WI38 (cell line): Measurements from ENCODE around the gene MTA3.

Experiments
- H3K4me3 ChIP-seq: 2 replicates; pipeline ENCODE4 v1.5.1; 2011; ENCODE audit warnings: low read depth, mild to moderate bottlenecking, control low read depth, low read length
- CTCF ChIP-seq: IDR thresholded peaks from 2 replicates; pipeline ENCODE4 v1.5.1; 2012; ENCODE audit warnings: low read depth, mild to moderate bottlenecking, control low read depth, low read length

MTA3 gene

GRCh38 chr2:42736598-42737322, 168.3 kb downstream of the MTA3 start:
- TF ChIP-seq CTCF = no peak
- H3K4me3 ChIP-seq = no peak overlapping the region

- TF ChIP-seq CTCF = no peak
- H3K4me3 ChIP-seq = no peak overlapping the region
Measured at GRCh38 chr2:42741140-42741539, 172.7 kb downstream of the MTA3 start.

GRCh38 chr2:42742740-42743658, 174.6 kb downstream of the MTA3 start:
- TF ChIP-seq CTCF = no peak
- H3K4me3 ChIP-seq = no peak overlapping the region

- no peak overlapping the region for H3K4me3 ChIP-seq
- TF ChIP-seq CTCF = no peak
Measured at GRCh38 chr2:42743659-42743990, 175.2 kb downstream of the MTA3 start.

- TF ChIP-seq CTCF = no peak
- no peak overlapping the region for H3K4me3 ChIP-seq
Measured at GRCh38 chr2:42744545-42745082, 176.2 kb downstream of the MTA3 start.

- H3K4me3 ChIP-seq = no peak overlapping the region
- no peak for TF ChIP-seq CTCF
Measured at GRCh38 chr2:42747422-42747821, 179.0 kb downstream of the MTA3 start.

- no peak overlapping the region for H3K4me3 ChIP-seq
- TF ChIP-seq CTCF = no peak
Measured at GRCh38 chr2:42748840-42749239, 180.4 kb downstream of the MTA3 start.
